H9 (cell line): ENCODE results near the gene DHPS. TPM values are rescaled to one million over a fixed set of nuclear protein-coding genes. Genes with fewer than 3 reads are reported as not detected.

Experiments used
- DNase-seq: peaks from one replicate; pipeline ENCODE4 v3.0.0-alpha.2; 2017
- H2AFZ ChIP-seq: one replicate; pipeline ENCODE4 v1.6.1; 2013; ENCODE audit warnings: mild to moderate bottlenecking, low read length, control low read depth, moderate library complexity
- H2AK5ac ChIP-seq: 2 replicates; pipeline ENCODE4 v1.6.1; 2013; ENCODE audit warnings: low read length, control low read depth, mixed read lengths; ENCODE audit not compliant: insufficient read length
- H2BK120ac ChIP-seq: one replicate; pipeline ENCODE4 v1.6.1; 2013; ENCODE audit warnings: low read depth, mild to moderate bottlenecking, low read length, control low read depth, inconsistent platforms; ENCODE audit not compliant: poor library complexity, severe bottlenecking
- H2BK12ac ChIP-seq: 2 replicates; pipeline ENCODE4 v1.6.1; 2013; ENCODE audit warnings: low read length, control low read depth, mixed read lengths, low read depth; ENCODE audit not compliant: insufficient read length
- H2BK15ac ChIP-seq: 2 replicates; pipeline ENCODE4 v1.6.1; 2013; ENCODE audit warnings: low read depth, low read length, control low read depth
- H2BK20ac ChIP-seq: one replicate; pipeline ENCODE4 v1.6.1; 2013; ENCODE audit warnings: low read depth, mild to moderate bottlenecking, low read length, control low read depth, inconsistent platforms; ENCODE audit not compliant: poor library complexity, severe bottlenecking
- H2BK5ac ChIP-seq: 2 replicates; pipeline ENCODE4 v1.6.1; 2013; ENCODE audit warnings: low read length, control low read depth, mixed read lengths; ENCODE audit not compliant: insufficient read length
- H3K14ac ChIP-seq: 2 replicates; pipeline ENCODE4 v1.6.1; 2013; ENCODE audit warnings: low read length, control low read depth; ENCODE audit not compliant: insufficient read depth
- H3K18ac ChIP-seq: 2 replicates; pipeline ENCODE4 v1.6.1; 2013; ENCODE audit warnings: low read depth, mild to moderate bottlenecking, mixed read lengths, low read length, control low read depth; ENCODE audit not compliant: insufficient read length
- H3K23ac ChIP-seq: 2 replicates; pipeline ENCODE4 v1.6.1; 2013; ENCODE audit warnings: low read length, control low read depth, mixed read lengths, low read depth; ENCODE audit not compliant: insufficient read length
- H3K23me2 ChIP-seq: 2 replicates; pipeline ENCODE4 v1.6.1; 2013; ENCODE audit warnings: low read depth, mild to moderate bottlenecking, mixed read lengths, low read length, control low read depth; ENCODE audit not compliant: insufficient read length, poor library complexity, severe bottlenecking
- H3K27ac ChIP-seq: 2 replicates; pipeline ENCODE4 v1.5.1; 2013; ENCODE audit warnings: low read length, control low read depth, mixed read lengths, low read depth; ENCODE audit not compliant: insufficient read length
- H3K27me3 ChIP-seq: 2 replicates; pipeline ENCODE4 v1.6.1; 2013; ENCODE audit warnings: low read length, control low read depth, inconsistent platforms; ENCODE audit not compliant: insufficient read depth
- H3K4ac ChIP-seq: 2 replicates; pipeline ENCODE4 v1.6.1; 2013; ENCODE audit warnings: low read depth, mild to moderate bottlenecking, control low read depth, inconsistent platforms, low read length, moderate library complexity
- H3K4me1 ChIP-seq: 2 replicates; pipeline ENCODE4 v1.6.1; 2013; ENCODE audit warnings: low read length, control low read depth, inconsistent platforms; ENCODE audit not compliant: insufficient read depth
- H3K4me2 ChIP-seq: 2 replicates; pipeline ENCODE4 v1.6.1; 2013; ENCODE audit warnings: low read length, control low read depth, mixed read lengths; ENCODE audit not compliant: insufficient read length, insufficient read depth
- H3K56ac ChIP-seq: 2 replicates; pipeline ENCODE4 v1.6.1; 2013; ENCODE audit warnings: low read depth, mild to moderate bottlenecking, mixed read lengths, low read length, control low read depth; ENCODE audit not compliant: insufficient read length
- H3K79me1 ChIP-seq: 2 replicates; pipeline ENCODE4 v1.6.1; 2013; ENCODE audit warnings: low read depth, mild to moderate bottlenecking, moderate library complexity, low read length, control low read depth, inconsistent platforms; ENCODE audit not compliant: insufficient read depth, poor library complexity, severe bottlenecking
- H3K79me2 ChIP-seq: 2 replicates; pipeline ENCODE4 v1.6.1; 2013; ENCODE audit warnings: low read length, control low read depth, inconsistent platforms; ENCODE audit not compliant: insufficient read depth
- H3K9ac ChIP-seq: 2 replicates; pipeline ENCODE4 v1.6.1; 2013; ENCODE audit warnings: low read length, control low read depth, mixed read lengths; ENCODE audit not compliant: insufficient read length; ENCODE audit errors: extremely low read depth
- H3K9me3 ChIP-seq: one replicate; pipeline ENCODE4 v1.6.1; 2013; ENCODE audit warnings: low read depth, low read length, inconsistent platforms; ENCODE audit not compliant: control insufficient read depth
- H3T11ph ChIP-seq: one replicate; pipeline ENCODE4 v1.6.1; 2013; ENCODE audit warnings: mild to moderate bottlenecking, low read length, control low read depth, inconsistent platforms
- H4K20me1 ChIP-seq: one replicate; pipeline ENCODE4 v1.6.1; 2013; ENCODE audit not compliant: control insufficient read depth, insufficient read length, insufficient read depth
- H4K5ac ChIP-seq: 2 replicates; pipeline ENCODE4 v1.6.1; 2013; ENCODE audit warnings: low read depth, mild to moderate bottlenecking, mixed read lengths, low read length, control low read depth; ENCODE audit not compliant: insufficient read length
- H4K8ac ChIP-seq: replicated peaks from 2 replicates; pipeline ENCODE4 v1.6.1; 2013; ENCODE audit warnings: low read length, control low read depth, mixed read lengths, low read depth; ENCODE audit not compliant: insufficient read length
- H4K91ac ChIP-seq: 2 replicates; pipeline ENCODE4 v1.6.1; 2013; ENCODE audit warnings: low read depth, mild to moderate bottlenecking, moderate library complexity, mixed read lengths, low read length, control low read depth; ENCODE audit not compliant: insufficient read length
- H3K27ac Mint-ChIP-seq, 3 experiments: 2 replicates in 2 of 3; 3 replicates in 1 of 3; pipeline ENCODE4 v1.8.0; 2020 to 2021; ENCODE audit warnings: mixed read lengths in 3 of 3, mild to moderate bottlenecking in 1 of 3, moderate library complexity in 1 of 3
- H3K27me3 Mint-ChIP-seq: 2 replicates; pipeline ENCODE4 v1.8.0; 2021; ENCODE audit warnings: low read depth, mild to moderate bottlenecking, moderate library complexity, mixed read lengths
- H3K36me3 Mint-ChIP-seq, 3 experiments: 2 replicates in 2 of 3; 3 replicates in 1 of 3; pipeline ENCODE4 v1.8.0; 2020 to 2021; ENCODE audit warnings: low read depth in 3 of 3, mixed read lengths in 3 of 3; ENCODE audit not compliant: insufficient read depth in 1 of 3
- H3K4me1 Mint-ChIP-seq, 2 experiments: 2 replicates each; pipeline ENCODE4 v1.8.0; 2020; ENCODE audit warnings: mixed read lengths in 2 of 2
- H3K4me3 Mint-ChIP-seq, 2 experiments: 2 replicates in 1 of 2; 3 replicates in 1 of 2; pipeline ENCODE4 v1.8.0; 2020 to 2021; ENCODE audit warnings: mild to moderate bottlenecking in 2 of 2, mixed read lengths in 2 of 2, moderate library complexity in 1 of 2
- H3K9me3 Mint-ChIP-seq, 2 experiments: 2 replicates in 1 of 2; 3 replicates in 1 of 2; pipeline ENCODE4 v1.8.0; 2020; ENCODE audit warnings: mild to moderate bottlenecking in 2 of 2, mixed read lengths in 2 of 2, moderate library complexity in 1 of 2
- CTCF ChIP-seq: fragments of 200-600 bp; sonication (generic); conservative IDR thresholded peaks from 3 replicates; pipeline ENCODE4 v1.8.0; 2021; ENCODE audit warnings: antibody characterized with exemption, mild to moderate bottlenecking
- WGBS: extraction: QIAGEN DNeasy Blood & Tissue Kit; methylation state at CpG from one replicate; pipeline ENCODE4 v1.1.7; 2013; ENCODE audit warnings: missing lambda C conversion rate, low lambda C conversion rate, mixed read lengths; ENCODE audit not compliant: insufficient read length; ENCODE audit errors: extremely low coverage; 5-methylcytosine and 5-hydroxymethylcytosine counted together
- total RNA-seq: library from RNA; stranded (reverse); gene quantifications from 2 replicates; pipeline ENCODE4 v1.2.1, GENCODE V29; 2021

DHPS gene
- total RNA-seq, 1 experiment from 2014 or later, result 94.9 TPM

- Histone ChIP-seq H3K23ac (no peak overlapping the region), H3K56ac (no peak overlapping the region), H2BK15ac (no peak overlapping the region), H3K27me3 (no peaks in the 10 kb centered on the region), H4K20me1 (no peaks in the 10 kb centered on the region), H3K27ac (no peak overlapping the region), H3K79me1 (no peaks in the 10 kb centered on the region), H3K4me2 (no peak overlapping the region), H3K18ac (no peak overlapping the region), H4K91ac (no peak overlapping the region), H3K23me2 (no peaks in the 10 kb centered on the region), H2AK5ac (no peak overlapping the region), H2BK5ac (no peak overlapping the region), H2BK120ac (no peak overlapping the region), H3K9me3 (no peaks in the 10 kb centered on the region), H2AFZ (no peak overlapping the region), H4K8ac (no peak overlapping the region), H3K9ac (no peak overlapping the region), H3K14ac (no peak overlapping the region), H3K4ac (no peak overlapping the region), H3K79me2 (no peaks in the 10 kb centered on the region), H4K5ac (no peak overlapping the region), H3K4me1 (no peaks in the 10 kb centered on the region), H2BK12ac (no peak overlapping the region), H3T11ph (no peak overlapping the region), H2BK20ac (no peak overlapping the region)
- Mint-ChIP-seq H3K4me3 (no peak overlapping the region), H3K4me1 (peaks cover 2 to 7% of the 10 kb centered on the region in 2 experiments; a peak in 2 of 4 replicates), H3K27ac (no peak overlapping the region), H3K27me3 (no peaks in the 10 kb centered on the region; the same call in 1 of the 2 replicates), H3K9me3 (peaks cover 0 to 2% of the 10 kb centered on the region in 2 experiments; a peak in 1 of 5 replicates), H3K36me3 (peaks cover 0 to 4% (median 2%) of the 10 kb centered on the region in 3 experiments; a peak in 5 of 7 replicates)
- TF ChIP-seq CTCF, result no peak
- WGBS, result no CpG with 5 or more reads among the region's 3 CpGs
- no peak for DNase-seq
Observed at GRCh38 chr19:12685831-12686230, 4.2 kb upstream of the DHPS start.
